ENCODE data around the gene DNAAF5.

GRCh38 chr7:714251-714671, 12.2 kb upstream of the DNAAF5 start:
- TF ChIP-seq, protein P1, sequence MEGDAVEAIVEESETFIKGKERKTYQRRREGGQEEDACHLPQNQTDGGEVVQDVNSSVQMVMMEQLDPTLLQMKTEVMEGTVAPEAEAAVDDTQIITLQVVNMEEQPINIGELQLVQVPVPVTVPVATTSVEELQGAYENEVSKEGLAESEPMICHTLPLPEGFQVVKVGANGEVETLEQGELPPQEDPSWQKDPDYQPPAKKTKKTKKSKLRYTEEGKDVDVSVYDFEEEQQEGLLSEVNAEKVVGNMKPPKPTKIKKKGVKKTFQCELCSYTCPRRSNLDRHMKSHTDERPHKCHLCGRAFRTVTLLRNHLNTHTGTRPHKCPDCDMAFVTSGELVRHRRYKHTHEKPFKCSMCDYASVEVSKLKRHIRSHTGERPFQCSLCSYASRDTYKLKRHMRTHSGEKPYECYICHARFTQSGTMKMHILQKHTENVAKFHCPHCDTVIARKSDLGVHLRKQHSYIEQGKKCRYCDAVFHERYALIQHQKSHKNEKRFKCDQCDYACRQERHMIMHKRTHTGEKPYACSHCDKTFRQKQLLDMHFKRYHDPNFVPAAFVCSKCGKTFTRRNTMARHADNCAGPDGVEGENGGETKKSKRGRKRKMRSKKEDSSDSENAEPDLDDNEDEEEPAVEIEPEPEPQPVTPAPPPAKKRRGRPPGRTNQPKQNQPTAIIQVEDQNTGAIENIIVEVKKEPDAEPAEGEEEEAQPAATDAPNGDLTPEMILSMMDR (IDR thresholded peaks at IDR 0.05) = no peak
- no peak for TF ChIP-seq POLR2A (IDR thresholded peaks at IDR 0.05)
